ENCODE data around the gene ATG4B. TPM values are rescaled to one million over a fixed set of nuclear protein-coding genes. Genes with fewer than 3 reads are reported as not detected.

The ATG4B gene
- total RNA-seq, 1 donor from 2014 or later = 142 TPM

DNA sequence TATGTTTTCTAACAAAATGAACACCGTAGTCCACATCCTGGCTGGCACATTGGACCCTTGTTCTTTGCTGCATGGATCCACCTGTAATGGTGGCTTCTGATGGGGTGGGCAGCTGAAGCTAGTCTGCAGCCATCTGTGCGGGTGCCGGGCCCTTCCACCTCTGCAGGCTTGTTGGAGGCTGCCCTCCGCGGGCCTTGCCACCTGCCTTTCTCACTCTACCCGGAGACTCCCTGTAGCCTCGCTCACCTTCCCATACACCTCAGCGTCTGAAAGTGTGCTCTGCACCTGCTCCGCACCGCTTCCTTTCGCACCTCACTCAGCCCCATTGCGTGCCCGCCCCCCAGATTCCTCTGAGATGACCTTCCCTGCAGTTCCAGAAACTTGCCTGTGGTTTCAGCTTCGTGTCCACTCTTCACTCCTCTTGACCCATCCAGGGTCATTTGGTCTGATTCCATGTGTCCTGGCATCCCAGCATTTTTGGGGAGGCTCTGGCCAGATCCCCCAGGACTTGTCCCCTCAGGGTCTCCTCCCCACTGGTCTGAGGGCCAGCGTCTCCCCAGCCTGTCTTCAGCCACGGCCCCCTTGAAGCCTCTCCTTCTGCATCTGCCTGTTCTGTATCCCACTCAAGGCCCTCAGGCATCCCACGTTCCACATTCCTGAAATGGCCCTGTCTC lies 18.2 kb downstream of the ATG4B start:
- no peak for TF ChIP-seq CTCF (IDR thresholded peaks at IDR 0.05; ENCODE audit: unreplicated experiment)
- DNase-seq (ENCODE audit: low spot score, unreplicated experiment) = no peak
- Mint-ChIP-seq H3K9me3 (ENCODE audit: low read depth) (no peaks in the 10 kb centered on the region), H3K4me1 (ENCODE audit: low read depth) (no peaks in the 10 kb centered on the region), H3K36me3 (ENCODE audit: insufficient read depth) (peaks cover 20% of the 10 kb centered on the region), H3K27me3 (no peaks in the 10 kb centered on the region), H3K4me3 (ENCODE audit: low read depth) (no peak overlapping the region), H3K27ac (no peak overlapping the region)

GRCh38 chr2:241656190-241656741 lies 18.8 kb downstream of the ATG4B start:
- peaks cover 20% of the 10 kb centered on the region for H3K36me3 Mint-ChIP-seq (ENCODE audit: insufficient read depth)

DNA sequence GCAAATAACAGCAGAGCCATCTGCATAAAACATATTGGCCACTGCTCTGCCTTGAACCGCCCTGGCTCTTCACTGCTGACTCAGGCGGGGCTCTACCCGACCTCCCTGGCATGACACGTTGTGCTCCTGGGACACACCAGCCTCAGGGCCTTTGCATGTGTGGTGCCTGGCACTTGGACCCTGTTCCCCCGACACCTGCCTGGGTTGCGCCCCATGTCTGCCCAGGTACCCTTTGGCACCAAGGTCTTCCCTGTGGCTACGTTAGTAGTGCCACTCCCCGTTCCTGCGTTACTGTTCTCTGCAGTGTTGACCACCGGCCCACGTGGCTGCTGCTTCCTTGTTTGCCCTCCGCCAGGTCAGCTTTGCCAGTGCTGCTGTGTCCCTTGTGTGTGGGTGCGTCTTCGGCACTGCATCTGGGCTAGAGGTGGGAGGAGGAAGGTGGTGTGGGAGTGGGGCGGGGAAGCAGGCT lies 20.3 kb downstream of the ATG4B start:
- no peak for DNase-seq (ENCODE audit: low spot score, unreplicated experiment)
- H3K36me3 Mint-ChIP-seq (ENCODE audit: insufficient read depth) = peaks cover 23% of the 10 kb centered on the region
- H3K4me1 Mint-ChIP-seq (ENCODE audit: low read depth) = peaks cover 3% of the 10 kb centered on the region
- TF ChIP-seq CTCF (IDR thresholded peaks at IDR 0.05; ENCODE audit: unreplicated experiment) = no peak
- no peaks in the 10 kb centered on the region for H3K27me3 Mint-ChIP-seq
- no peaks in the 10 kb centered on the region for H3K9me3 Mint-ChIP-seq (ENCODE audit: low read depth)
- H3K4me3 Mint-ChIP-seq (ENCODE audit: low read depth) = no peak overlapping the region
- H3K27ac Mint-ChIP-seq = no peak overlapping the region

More at GRCh38 chr2:241656190-241656741, 18.8 kb downstream of the ATG4B start:
- Mint-ChIP-seq H3K27ac (no peak overlapping the region), H3K27me3 (no peaks in the 10 kb centered on the region), H3K9me3 (ENCODE audit: low read depth) (no peaks in the 10 kb centered on the region), H3K4me1 (ENCODE audit: low read depth) (no peaks in the 10 kb centered on the region), H3K4me3 (ENCODE audit: low read depth) (no peak overlapping the region)
- TF ChIP-seq CTCF (IDR thresholded peaks at IDR 0.05; ENCODE audit: unreplicated experiment) = no peak
- no peak for DNase-seq (ENCODE audit: low spot score, unreplicated experiment)

DNA sequence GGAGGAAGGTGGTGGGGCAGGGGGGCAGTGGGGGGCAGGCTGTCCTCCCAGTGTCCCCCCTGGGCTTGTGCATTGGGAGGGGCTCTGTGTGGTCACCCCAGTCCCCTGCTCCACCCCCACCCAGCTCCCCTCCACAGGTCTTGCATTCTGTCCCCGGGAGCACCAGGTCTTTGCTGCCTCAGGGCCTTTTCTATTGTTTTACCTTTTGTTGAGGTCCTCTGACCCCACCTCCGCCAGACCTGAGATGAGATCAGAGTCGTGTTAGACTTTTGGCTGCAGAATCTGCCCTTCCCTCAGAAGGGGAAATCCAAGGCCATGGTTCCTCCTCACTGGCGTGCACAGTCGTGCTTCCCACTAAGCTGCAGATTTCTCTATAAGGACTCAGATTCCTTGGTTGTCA lies 20.8 kb downstream of the ATG4B start:
- H3K9me3 Mint-ChIP-seq (ENCODE audit: low read depth) = no peaks in the 10 kb centered on the region
- H3K27ac Mint-ChIP-seq = no peak overlapping the region
- no peak for TF ChIP-seq CTCF (IDR thresholded peaks at IDR 0.05; ENCODE audit: unreplicated experiment)
- no peaks in the 10 kb centered on the region for H3K27me3 Mint-ChIP-seq
- H3K4me3 Mint-ChIP-seq (ENCODE audit: low read depth) = no peak overlapping the region
- no peak for DNase-seq (ENCODE audit: low spot score, unreplicated experiment)
- H3K4me1 Mint-ChIP-seq (ENCODE audit: low read depth) = peaks cover 3% of the 10 kb centered on the region
- peaks cover 23% of the 10 kb centered on the region for H3K36me3 Mint-ChIP-seq (ENCODE audit: insufficient read depth)

GRCh38 chr2:241659150-241659739 lies 21.8 kb downstream of the ATG4B start:
- peak; percentile 62 for TF ChIP-seq CTCF (IDR thresholded peaks at IDR 0.05; ENCODE audit: unreplicated experiment)
- Mint-ChIP-seq H3K27ac (no peak overlapping the region), H3K9me3 (ENCODE audit: low read depth) (no peaks in the 10 kb centered on the region), H3K27me3 (no peaks in the 10 kb centered on the region), H3K4me3 (ENCODE audit: low read depth) (no peak overlapping the region), H3K4me1 (ENCODE audit: low read depth) (peaks cover 3% of the 10 kb centered on the region), H3K36me3 (ENCODE audit: insufficient read depth) (peaks cover 23% of the 10 kb centered on the region)
- DNase-seq (ENCODE audit: low spot score, unreplicated experiment) = peak; percentile 30
